ENCODE data around the gene SYT1. TPM values are rescaled to one million over a fixed set of nuclear protein-coding genes. Genes with fewer than 3 reads are reported as not detected.
"Not testable (repeated sequence)": the region's sequence is repeated elsewhere in the genome, so short reads cannot be mapped to it uniquely, and the experiment has no call there.

SYT1 gene
- total RNA-seq, 2 donors from 2014 or later = 6.1 to 11.5 TPM

GRCh38 chr12:79426121-79426520 lies 561.5 kb downstream of the SYT1 start:
- intact Hi-C loops (cut with DNase I) = no loop called here
- no peaks in the 10 kb centered on the region for H3K36me3 ChIP-seq
- H3K27ac ChIP-seq = peak overlapping the region; percentile 6 to 19
- DNase-seq (ENCODE audit: low spot score) = no peak
- H3K4me3 ChIP-seq = no peak overlapping the region
- TF ChIP-seq POLR2A (IDR thresholded peaks at IDR 0.05) = no peak
- TF ChIP-seq, protein P1, sequence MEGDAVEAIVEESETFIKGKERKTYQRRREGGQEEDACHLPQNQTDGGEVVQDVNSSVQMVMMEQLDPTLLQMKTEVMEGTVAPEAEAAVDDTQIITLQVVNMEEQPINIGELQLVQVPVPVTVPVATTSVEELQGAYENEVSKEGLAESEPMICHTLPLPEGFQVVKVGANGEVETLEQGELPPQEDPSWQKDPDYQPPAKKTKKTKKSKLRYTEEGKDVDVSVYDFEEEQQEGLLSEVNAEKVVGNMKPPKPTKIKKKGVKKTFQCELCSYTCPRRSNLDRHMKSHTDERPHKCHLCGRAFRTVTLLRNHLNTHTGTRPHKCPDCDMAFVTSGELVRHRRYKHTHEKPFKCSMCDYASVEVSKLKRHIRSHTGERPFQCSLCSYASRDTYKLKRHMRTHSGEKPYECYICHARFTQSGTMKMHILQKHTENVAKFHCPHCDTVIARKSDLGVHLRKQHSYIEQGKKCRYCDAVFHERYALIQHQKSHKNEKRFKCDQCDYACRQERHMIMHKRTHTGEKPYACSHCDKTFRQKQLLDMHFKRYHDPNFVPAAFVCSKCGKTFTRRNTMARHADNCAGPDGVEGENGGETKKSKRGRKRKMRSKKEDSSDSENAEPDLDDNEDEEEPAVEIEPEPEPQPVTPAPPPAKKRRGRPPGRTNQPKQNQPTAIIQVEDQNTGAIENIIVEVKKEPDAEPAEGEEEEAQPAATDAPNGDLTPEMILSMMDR (IDR thresholded peaks at IDR 0.05) = no peak
- no peak for TF ChIP-seq POLR2AphosphoS5 (IDR thresholded peaks at IDR 0.05)
- no peaks in the 10 kb centered on the region for H3K9me3 ChIP-seq
- no peaks in the 10 kb centered on the region for H3K4me1 ChIP-seq (replicated peaks)
- H3K27me3 ChIP-seq (replicated peaks; ENCODE audit: insufficient read depth) = no peaks in the 10 kb centered on the region

- H3K27ac ChIP-seq; intact Hi-C loops (cut with DNase I); H3K27me3 ChIP-seq (replicated peaks; ENCODE audit: insufficient read depth); H3K4me3 ChIP-seq; DNase-seq (ENCODE audit: low spot score); H3K4me1 ChIP-seq (replicated peaks); H3K9me3 ChIP-seq; H3K36me3 ChIP-seq: not testable (repeated sequence)
- 62% methylated on average over 3 of the region's 3 CpGs for WGBS
Observed at GRCh38 chr12:79426744-79427143, 562.2 kb downstream of the SYT1 start.

DNA sequence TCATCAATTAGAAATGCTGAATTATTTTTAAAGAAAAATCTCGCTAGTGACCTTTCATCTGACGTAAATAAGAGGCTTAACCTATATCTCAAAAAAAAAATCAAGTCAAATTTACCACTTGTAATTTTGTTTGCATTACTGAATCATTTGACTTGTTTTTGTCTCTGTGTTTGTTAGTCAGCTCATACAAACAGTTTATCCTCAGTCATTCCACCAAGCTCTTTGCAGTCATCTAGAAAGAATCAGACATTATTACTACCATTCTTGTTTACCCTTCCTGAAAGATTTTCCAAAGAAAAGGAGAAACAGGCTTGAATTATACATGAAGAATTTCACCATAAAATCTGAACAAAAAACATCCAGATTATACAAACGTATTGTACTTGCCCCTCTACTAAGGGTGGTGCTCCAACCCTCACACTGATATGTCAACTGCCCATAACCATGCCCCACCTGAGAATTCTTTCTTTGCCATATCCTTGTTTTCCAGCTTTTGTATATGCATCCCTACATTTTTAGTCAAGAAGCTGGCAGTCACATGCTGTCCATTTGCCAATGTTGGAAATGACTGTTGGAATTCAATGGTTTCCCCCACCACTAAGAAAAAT lies 569.0 kb downstream of the SYT1 start:
- H3K4me3 ChIP-seq = no peak overlapping the region
- TF ChIP-seq POLR2A (IDR thresholded peaks at IDR 0.05) (no peak), POLR2AphosphoS5 (IDR thresholded peaks at IDR 0.05) (no peak)
- TF ChIP-seq, protein P1 (IDR thresholded peaks at IDR 0.05) = no peak
- no peak for DNase-seq (ENCODE audit: low spot score)
- no peaks in the 10 kb centered on the region for H3K36me3 ChIP-seq
- intact Hi-C loops (cut with DNase I) = no loop called here
- H3K27ac ChIP-seq = no peak overlapping the region
- H3K9me3 ChIP-seq = no peaks in the 10 kb centered on the region
- 88% methylated on average over 3 of the region's 3 CpGs for WGBS
- H3K27me3 ChIP-seq (replicated peaks; ENCODE audit: insufficient read depth) = no peaks in the 10 kb centered on the region
- no peaks in the 10 kb centered on the region for H3K4me1 ChIP-seq (replicated peaks)

GRCh38 chr12:79434561-79434960 lies 570.0 kb downstream of the SYT1 start:
- no peak for TF ChIP-seq POLR2A (IDR thresholded peaks at IDR 0.05)
- no peak for TF ChIP-seq POLR2AphosphoS5 (IDR thresholded peaks at IDR 0.05)
- TF ChIP-seq, protein P1 (IDR thresholded peaks at IDR 0.05) = no peak
- DNase-seq (ENCODE audit: low spot score) = no peak
- no peak overlapping the region for H3K27ac ChIP-seq
- H3K27me3 ChIP-seq (replicated peaks; ENCODE audit: insufficient read depth) = no peaks in the 10 kb centered on the region
- H3K36me3 ChIP-seq = no peaks in the 10 kb centered on the region
- H3K4me1 ChIP-seq (replicated peaks) = no peaks in the 10 kb centered on the region
- no peaks in the 10 kb centered on the region for H3K9me3 ChIP-seq
- intact Hi-C loops (cut with DNase I) = no loop called here
- WGBS = 90% methylated on average over 1 of the region's 1 CpG
- no peak overlapping the region for H3K4me3 ChIP-seq

DNA sequence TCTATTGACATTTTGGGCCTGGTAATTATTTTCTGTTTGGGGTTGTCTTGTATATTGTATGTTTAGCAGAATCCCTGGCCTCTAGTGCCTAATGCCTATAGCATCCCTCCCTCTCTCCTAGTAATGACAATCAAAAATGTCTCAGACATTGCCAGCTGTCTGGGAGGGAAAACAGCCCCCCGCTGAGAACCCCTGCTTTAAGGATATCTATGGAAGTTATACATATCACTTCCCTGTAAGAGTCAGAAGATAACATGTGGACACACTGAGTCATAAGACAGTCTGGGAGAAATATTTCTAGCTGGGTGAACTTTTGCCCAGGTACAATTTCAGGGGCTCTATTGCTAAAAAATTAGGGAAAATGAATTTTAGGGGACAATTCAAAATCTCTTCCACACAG lies 571.2 kb downstream of the SYT1 start:
- Histone ChIP-seq H3K27me3 (replicated peaks; ENCODE audit: insufficient read depth) (no peaks in the 10 kb centered on the region), H3K4me1 (replicated peaks) (no peaks in the 10 kb centered on the region), H3K27ac (no peak overlapping the region), H3K9me3 (no peaks in the 10 kb centered on the region), H3K36me3 (no peaks in the 10 kb centered on the region), H3K4me3 (no peak overlapping the region)
- intact Hi-C loops (cut with DNase I) = no loop called here
- TF ChIP-seq, protein P1 (IDR thresholded peaks at IDR 0.05) = no peak
- TF ChIP-seq POLR2AphosphoS5 (IDR thresholded peaks at IDR 0.05) (no peak), POLR2A (IDR thresholded peaks at IDR 0.05) (no peak)
- 93% methylated on average over 1 of the region's 1 CpG for WGBS
- DNase-seq (ENCODE audit: low spot score) = no peak

Data from prostate gland (tissue), 2 donors.